Subcutaneous adipose tissue (tissue), 4 donors: ENCODE data around the gene PIK3CD. TPM values are rescaled to one million over a fixed set of nuclear protein-coding genes. Genes with fewer than 3 reads are reported as not detected.

Experiments
- total RNA-seq, 4 donors: library from RNA; depleted of rRNA; stranded (reverse); fragments of >200 nt; gene quantifications; one replicate each; pipeline ENCODE4 v1.1.0, GENCODE V29; 2016
- TF ChIP-seq, protein P1 (sequence below): fragments of 450-650 bp; IDR thresholded peaks from one replicate; pipeline ENCODE4 v1.5.1; 2016; ENCODE audit warnings: low read depth, mild to moderate bottlenecking, control low read depth, antibody characterized with exemption, moderate library complexity

PIK3CD gene
- total RNA-seq, 4 donors from 2014 or later: 4.7 to 13.9 (median 10.3) TPM

- TF ChIP-seq, protein P1, sequence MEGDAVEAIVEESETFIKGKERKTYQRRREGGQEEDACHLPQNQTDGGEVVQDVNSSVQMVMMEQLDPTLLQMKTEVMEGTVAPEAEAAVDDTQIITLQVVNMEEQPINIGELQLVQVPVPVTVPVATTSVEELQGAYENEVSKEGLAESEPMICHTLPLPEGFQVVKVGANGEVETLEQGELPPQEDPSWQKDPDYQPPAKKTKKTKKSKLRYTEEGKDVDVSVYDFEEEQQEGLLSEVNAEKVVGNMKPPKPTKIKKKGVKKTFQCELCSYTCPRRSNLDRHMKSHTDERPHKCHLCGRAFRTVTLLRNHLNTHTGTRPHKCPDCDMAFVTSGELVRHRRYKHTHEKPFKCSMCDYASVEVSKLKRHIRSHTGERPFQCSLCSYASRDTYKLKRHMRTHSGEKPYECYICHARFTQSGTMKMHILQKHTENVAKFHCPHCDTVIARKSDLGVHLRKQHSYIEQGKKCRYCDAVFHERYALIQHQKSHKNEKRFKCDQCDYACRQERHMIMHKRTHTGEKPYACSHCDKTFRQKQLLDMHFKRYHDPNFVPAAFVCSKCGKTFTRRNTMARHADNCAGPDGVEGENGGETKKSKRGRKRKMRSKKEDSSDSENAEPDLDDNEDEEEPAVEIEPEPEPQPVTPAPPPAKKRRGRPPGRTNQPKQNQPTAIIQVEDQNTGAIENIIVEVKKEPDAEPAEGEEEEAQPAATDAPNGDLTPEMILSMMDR: no peak
Measured at GRCh38 chr1:9633493-9633892, 18.0 kb upstream of the PIK3CD start.

GRCh38 chr1:9634582-9634981, 16.9 kb upstream of the PIK3CD start:
- TF ChIP-seq, protein P1: no peak

DNA sequence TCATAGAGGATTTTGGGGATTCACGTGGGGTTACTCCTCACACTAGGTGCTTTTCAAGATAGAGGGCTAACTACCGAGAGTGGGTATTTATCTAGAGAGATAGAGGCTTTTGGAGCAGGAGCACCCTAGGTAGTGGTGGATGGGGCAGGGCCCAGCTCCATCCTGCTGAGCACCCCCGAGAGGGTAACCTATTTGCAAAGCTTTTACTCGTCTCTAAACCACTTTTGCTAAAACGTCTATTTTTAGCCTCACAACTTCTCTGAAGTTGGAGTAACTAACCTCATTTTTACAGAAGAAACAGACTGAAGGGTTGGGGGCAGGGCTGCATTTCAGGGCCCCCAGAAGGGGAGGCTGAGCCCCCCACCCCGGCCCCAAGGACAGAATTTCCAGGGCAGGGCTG, 12.3 kb upstream of the PIK3CD start:
- TF ChIP-seq, protein P1: no peak

DNA sequence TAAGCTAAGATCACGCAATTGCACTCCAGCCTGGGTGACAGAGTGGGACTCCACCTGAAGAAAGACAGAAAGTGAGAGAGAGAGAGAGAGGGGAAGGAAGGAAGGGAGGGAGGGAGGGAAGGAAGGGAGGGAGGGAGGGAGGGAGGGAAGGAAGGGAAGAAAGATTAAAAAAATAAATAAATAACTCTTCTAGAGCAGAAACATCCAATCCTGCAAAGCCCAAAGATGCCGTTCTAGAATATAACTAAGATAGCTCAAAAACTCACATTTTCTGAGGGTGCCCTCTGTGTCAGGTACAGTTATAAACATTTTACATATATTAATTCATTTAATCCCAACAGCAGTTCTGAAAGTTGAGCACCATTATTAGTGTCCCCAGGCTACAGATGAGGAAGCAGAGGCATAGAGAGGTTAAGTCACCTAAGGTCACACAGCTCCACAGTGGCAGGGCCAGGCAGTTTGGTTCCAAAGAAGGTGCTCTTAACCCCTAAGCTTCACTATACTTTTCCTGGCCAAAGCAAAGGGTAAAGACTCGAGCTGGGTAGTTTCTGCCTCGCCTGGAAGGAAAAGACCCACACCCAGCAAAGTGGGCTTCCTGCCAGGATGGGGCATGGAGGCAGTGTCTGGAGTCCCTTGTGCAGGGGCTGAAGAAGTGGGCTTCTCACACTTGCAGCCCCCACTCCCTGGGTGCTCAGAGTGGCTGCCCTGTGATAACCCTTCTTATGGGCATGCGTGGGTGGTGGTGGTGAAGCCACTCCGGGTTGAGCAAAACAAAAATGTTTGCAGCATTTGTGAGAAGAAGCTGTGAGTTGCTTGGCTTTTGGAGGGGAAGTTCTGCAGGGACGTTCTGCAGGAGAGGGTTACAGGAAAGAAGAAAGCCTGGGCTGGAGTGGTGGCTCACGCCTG, 7.9 kb upstream of the PIK3CD start:
- TF ChIP-seq, protein P1: no peak

- TF ChIP-seq, protein P1: no peak
Measured at GRCh38 chr1:9646037-9646436, 5.5 kb upstream of the PIK3CD start.

DNA sequence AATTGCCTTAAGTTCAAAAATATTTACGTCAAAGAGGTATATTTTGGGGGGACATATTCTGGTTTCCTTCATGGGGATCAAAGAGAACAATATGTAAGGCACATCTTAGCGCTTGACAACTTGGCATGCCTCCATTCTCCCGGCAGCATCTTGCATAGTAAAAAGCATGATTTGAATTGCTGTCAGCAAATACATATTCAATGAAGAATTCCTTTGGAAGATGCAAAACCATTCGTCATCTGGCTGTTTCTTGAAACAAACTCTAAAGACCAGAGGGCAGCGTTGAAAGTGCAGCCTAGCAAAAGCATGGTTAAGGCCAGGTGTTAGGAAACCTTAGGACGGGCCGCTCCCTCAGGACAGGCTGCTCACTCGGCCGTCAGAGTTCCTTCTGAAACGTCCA, 3.4 kb upstream of the PIK3CD start:
- TF ChIP-seq, protein P1: no peak

GRCh38 chr1:9649769-9650168, 1.8 kb upstream of the PIK3CD start:
- TF ChIP-seq, protein P1: no peak
